ENCODE results near the gene UFM1.

Gene UFM1

GRCh38 chr13:38398711-38399493, 49.3 kb downstream of the UFM1 start:
- no peaks in the 10 kb centered on the region for H3K27me3 ChIP-seq (replicated peaks; ENCODE audit: insufficient read depth, low read length)
- H3K4me1 ChIP-seq (ENCODE audit: low read length) = no peaks in the 10 kb centered on the region
- H3K9me2 ChIP-seq (replicated peaks; ENCODE audit: insufficient read depth, low read length) = no peaks in the 10 kb centered on the region
- no peak overlapping the region for H3K4me2 ChIP-seq (ENCODE audit: low read depth, low read length)
- DNase-seq = no peak
- H3K9ac ChIP-seq (ENCODE audit: low read length) = no peak overlapping the region
- H3K27ac ChIP-seq (ENCODE audit: low read length) = no peak overlapping the region
- no peak overlapping the region for H3K4me3 ChIP-seq (ENCODE audit: low read length)
- no peak for TF ChIP-seq CTCF (IDR thresholded peaks at IDR 0.05; ENCODE audit: low read length)
- no peak for TF ChIP-seq EZH2 (optimal IDR thresholded peaks at IDR 0.05; ENCODE audit: low read depth, low read length)
- no peak for TF ChIP-seq EZH2phosphoT487 (IDR thresholded peaks at IDR 0.05; ENCODE audit: low read length)
- H3K79me2 ChIP-seq (ENCODE audit: low read length) = no peaks in the 10 kb centered on the region
- H3K9me3 ChIP-seq (replicated peaks; ENCODE audit: insufficient read depth, low read length) = no peaks in the 10 kb centered on the region
- no peaks in the 10 kb centered on the region for H3F3A ChIP-seq (ENCODE audit: insufficient read depth, low read length)
- no peak overlapping the region for H2AFZ ChIP-seq (ENCODE audit: low read length)
- H3K36me3 ChIP-seq (replicated peaks; ENCODE audit: insufficient read depth, low read length) = no peaks in the 10 kb centered on the region
- no peaks in the 10 kb centered on the region for H4K20me1 ChIP-seq (ENCODE audit: insufficient read depth, low read length)

DNA sequence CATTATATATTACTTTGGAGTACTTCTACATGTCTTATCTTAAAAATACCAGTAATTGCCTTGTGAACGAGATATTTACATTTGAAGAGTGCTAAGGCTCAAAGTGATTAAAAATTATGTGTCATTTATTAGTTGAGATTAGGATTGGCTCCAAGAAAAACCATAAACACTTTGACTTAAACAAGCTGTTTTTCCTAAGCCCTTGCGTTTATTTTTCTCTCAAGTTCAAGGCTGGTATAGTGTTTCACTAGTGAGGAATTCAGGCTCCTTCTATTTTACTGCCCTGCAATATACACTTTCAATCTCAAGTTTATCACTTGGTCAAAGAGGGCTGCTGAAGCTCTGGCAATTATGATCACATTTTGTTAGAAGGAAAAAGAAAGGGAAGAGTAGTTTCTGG, 49.9 kb downstream of the UFM1 start:
- TF ChIP-seq EZH2 (optimal IDR thresholded peaks at IDR 0.05; ENCODE audit: low read depth, low read length) = no peak
- no peak for TF ChIP-seq CTCF (IDR thresholded peaks at IDR 0.05; ENCODE audit: low read length)
- TF ChIP-seq EZH2phosphoT487 (IDR thresholded peaks at IDR 0.05; ENCODE audit: low read length) = no peak

DNA sequence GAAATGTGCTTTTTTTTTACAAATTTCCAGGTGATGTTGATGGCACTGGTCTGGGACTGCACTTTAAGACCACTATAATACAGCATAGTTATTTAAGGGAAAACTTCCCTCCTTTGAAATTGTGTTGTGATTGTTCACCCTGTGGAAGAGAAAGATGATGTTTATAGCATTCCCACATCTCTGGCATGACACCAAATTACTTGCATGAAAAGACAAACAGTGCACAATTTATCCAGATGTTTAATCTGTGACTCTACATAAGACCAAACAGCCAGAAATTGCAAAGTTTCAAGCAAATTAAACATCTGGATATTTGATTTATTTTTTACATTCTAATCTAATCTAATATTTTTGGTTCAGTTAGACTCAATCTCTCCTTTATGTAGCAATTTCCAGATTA, 51.6 kb downstream of the UFM1 start:
- Histone ChIP-seq H4K20me1 (ENCODE audit: insufficient read depth, low read length) (no peaks in the 10 kb centered on the region), H3K27ac (ENCODE audit: low read length) (no peak overlapping the region), H3K9me2 (replicated peaks; ENCODE audit: insufficient read depth, low read length) (no peaks in the 10 kb centered on the region), H3F3A (ENCODE audit: insufficient read depth, low read length) (no peaks in the 10 kb centered on the region), H3K4me3 (ENCODE audit: low read length) (no peak overlapping the region), H3K4me1 (ENCODE audit: low read length) (no peaks in the 10 kb centered on the region), H3K36me3 (replicated peaks; ENCODE audit: insufficient read depth, low read length) (no peaks in the 10 kb centered on the region), H2AFZ (ENCODE audit: low read length) (no peak overlapping the region), H3K9me3 (replicated peaks; ENCODE audit: insufficient read depth, low read length) (no peaks in the 10 kb centered on the region), H3K27me3 (replicated peaks; ENCODE audit: insufficient read depth, low read length) (no peaks in the 10 kb centered on the region), H3K79me2 (ENCODE audit: low read length) (no peaks in the 10 kb centered on the region), H3K4me2 (ENCODE audit: low read depth, low read length) (no peak overlapping the region), H3K9ac (ENCODE audit: low read length) (no peak overlapping the region)
- DNase-seq = no peak
- TF ChIP-seq EZH2phosphoT487 (IDR thresholded peaks at IDR 0.05; ENCODE audit: low read length) (no peak), CTCF (IDR thresholded peaks at IDR 0.05; ENCODE audit: low read length) (no peak), EZH2 (optimal IDR thresholded peaks at IDR 0.05; ENCODE audit: low read depth, low read length) (no peak)

More for the DNA sequence above, 49.9 kb downstream of the UFM1 start:
- Histone ChIP-seq H3K27ac (ENCODE audit: low read length) (no peak overlapping the region), H3K9ac (ENCODE audit: low read length) (no peak overlapping the region), H3K36me3 (replicated peaks; ENCODE audit: insufficient read depth, low read length) (no peaks in the 10 kb centered on the region), H2AFZ (ENCODE audit: low read length) (no peak overlapping the region), H3F3A (ENCODE audit: insufficient read depth, low read length) (no peaks in the 10 kb centered on the region), H3K4me3 (ENCODE audit: low read length) (no peak overlapping the region), H3K79me2 (ENCODE audit: low read length) (no peaks in the 10 kb centered on the region), H4K20me1 (ENCODE audit: insufficient read depth, low read length) (no peaks in the 10 kb centered on the region), H3K9me2 (replicated peaks; ENCODE audit: insufficient read depth, low read length) (no peaks in the 10 kb centered on the region), H3K4me2 (ENCODE audit: low read depth, low read length) (no peak overlapping the region), H3K9me3 (replicated peaks; ENCODE audit: insufficient read depth, low read length) (no peaks in the 10 kb centered on the region), H3K27me3 (replicated peaks; ENCODE audit: insufficient read depth, low read length) (no peaks in the 10 kb centered on the region), H3K4me1 (ENCODE audit: low read length) (no peaks in the 10 kb centered on the region)
- DNase-seq = no peak
